ENCODE data around the gene ENDOD1.
A peak's percentile ranks its signal among the peaks of the same experiment; 100 is the strongest.

The ENDOD1 gene

DNA sequence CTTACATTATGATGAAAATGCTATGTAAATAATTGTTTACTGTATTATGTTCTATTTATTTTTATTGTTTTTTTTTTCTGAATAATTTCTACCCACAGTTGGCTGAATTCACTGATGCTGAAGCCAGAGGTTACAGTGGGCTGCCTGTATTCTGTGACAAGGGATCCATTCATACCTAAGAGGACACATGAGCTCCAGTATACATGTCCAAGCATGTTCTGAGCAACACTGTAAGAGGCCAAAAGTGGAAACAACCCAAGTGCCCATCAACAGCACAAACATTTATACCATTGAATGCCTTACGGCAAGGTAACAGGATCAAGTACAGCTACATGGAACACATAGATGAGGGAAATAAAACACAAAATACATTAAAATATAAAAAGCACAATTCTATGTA lies 24.3 kb upstream of the ENDOD1 start:
- TF ChIP-seq, protein P1, sequence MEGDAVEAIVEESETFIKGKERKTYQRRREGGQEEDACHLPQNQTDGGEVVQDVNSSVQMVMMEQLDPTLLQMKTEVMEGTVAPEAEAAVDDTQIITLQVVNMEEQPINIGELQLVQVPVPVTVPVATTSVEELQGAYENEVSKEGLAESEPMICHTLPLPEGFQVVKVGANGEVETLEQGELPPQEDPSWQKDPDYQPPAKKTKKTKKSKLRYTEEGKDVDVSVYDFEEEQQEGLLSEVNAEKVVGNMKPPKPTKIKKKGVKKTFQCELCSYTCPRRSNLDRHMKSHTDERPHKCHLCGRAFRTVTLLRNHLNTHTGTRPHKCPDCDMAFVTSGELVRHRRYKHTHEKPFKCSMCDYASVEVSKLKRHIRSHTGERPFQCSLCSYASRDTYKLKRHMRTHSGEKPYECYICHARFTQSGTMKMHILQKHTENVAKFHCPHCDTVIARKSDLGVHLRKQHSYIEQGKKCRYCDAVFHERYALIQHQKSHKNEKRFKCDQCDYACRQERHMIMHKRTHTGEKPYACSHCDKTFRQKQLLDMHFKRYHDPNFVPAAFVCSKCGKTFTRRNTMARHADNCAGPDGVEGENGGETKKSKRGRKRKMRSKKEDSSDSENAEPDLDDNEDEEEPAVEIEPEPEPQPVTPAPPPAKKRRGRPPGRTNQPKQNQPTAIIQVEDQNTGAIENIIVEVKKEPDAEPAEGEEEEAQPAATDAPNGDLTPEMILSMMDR (IDR thresholded peaks at IDR 0.05; ENCODE audit: extremely low read depth, insufficient read depth, missing control alignments): no peak
- DNase-seq (ENCODE audit: low spot score): no peak
- in situ Hi-C loops (cut with MboI; ENCODE audit: low pct_unique_long_range_greater_than_20kb, low sequenced_read_pairs, unreplicated experiment): no loop called here

DNA sequence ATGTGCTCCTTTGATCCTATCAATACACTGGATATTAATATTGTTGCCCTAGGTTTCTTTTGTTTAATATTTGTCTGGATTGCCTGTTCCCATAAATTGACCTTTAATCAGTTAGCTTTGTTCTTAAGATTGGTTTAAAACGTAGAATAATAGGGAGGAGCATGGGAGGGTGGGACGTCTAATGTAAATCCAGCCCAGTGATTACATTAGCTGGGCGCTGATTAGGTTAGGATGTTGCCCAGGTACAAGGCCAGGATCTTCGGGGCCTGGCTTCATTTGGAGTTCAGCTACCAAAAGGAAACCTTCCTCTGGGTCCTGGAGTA lies 23.0 kb upstream of the ENDOD1 start, which contains the start of gene SRSF8:
Gene SRSF8, plus strand, starts transcription at position 204 of the 323 bp plus-strand sequence. CDS start 308 bp downstream, outside the sequence.
- no peak for DNase-seq (ENCODE audit: low spot score)
- in situ Hi-C loops (cut with MboI; ENCODE audit: low pct_unique_long_range_greater_than_20kb, low sequenced_read_pairs, unreplicated experiment): no loop called here
- TF ChIP-seq, protein P1 (IDR thresholded peaks at IDR 0.05; ENCODE audit: extremely low read depth, insufficient read depth, missing control alignments): no peak

DNA sequence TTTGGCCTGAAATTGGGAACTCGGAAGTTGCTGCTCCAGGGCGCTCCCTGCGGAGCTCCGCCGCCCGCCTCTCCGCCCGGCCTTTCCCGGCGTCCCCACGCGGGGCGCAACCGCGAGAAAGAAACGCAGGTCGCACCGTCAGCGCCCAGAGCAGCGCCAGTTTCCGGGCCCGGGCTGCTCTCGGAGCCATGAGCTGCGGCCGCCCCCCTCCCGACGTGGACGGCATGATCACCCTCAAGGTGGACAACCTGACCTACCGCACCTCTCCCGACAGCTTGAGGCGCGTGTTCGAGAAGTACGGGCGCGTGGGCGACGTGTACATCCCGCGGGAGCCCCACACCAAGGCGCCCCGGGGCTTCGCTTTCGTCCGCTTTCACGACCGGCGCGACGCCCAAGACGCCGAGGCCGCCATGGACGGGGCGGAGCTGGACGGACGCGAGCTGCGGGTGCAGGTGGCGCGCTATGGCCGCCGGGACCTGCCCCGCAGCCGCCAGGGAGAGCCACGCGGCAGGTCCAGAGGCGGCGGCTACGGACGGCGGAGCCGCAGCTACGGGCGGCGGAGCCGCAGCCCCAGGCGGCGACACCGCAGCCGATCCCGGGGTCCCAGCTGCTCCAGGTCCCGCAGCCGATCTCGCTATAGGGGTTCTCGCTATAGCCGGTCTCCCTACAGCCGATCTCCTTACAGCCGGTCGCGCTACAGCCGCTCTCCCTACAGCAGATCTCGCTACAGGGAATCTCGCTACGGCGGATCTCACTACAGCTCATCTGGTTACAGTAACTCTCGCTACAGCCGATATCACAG lies 22.4 kb upstream of the ENDOD1 start:
- TF ChIP-seq, protein P1 (IDR thresholded peaks at IDR 0.05; ENCODE audit: extremely low read depth, insufficient read depth, missing control alignments): peak; percentile 56
- in situ Hi-C loops (cut with MboI; ENCODE audit: low pct_unique_long_range_greater_than_20kb, low sequenced_read_pairs, unreplicated experiment): no loop called here
- peak; percentile 61 for DNase-seq (ENCODE audit: low spot score)

DNA sequence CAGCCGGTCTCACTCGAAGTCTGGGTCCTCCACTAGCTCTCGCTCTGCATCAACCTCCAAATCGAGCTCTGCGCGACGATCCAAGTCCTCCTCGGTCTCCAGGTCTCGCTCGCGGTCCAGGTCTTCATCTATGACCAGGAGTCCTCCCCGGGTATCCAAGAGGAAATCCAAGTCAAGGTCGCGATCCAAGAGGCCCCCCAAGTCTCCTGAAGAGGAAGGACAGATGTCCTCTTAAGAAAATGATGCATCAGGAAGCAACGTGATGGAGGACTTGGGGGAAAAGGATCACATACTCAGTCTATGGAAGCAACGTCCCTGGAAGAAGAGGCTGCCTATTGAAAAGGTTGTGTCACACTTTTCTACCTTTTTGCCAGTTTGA lies 21.8 kb upstream of the ENDOD1 start:
- DNase-seq (ENCODE audit: low spot score): no peak
- in situ Hi-C loops (cut with MboI; ENCODE audit: low pct_unique_long_range_greater_than_20kb, low sequenced_read_pairs, unreplicated experiment): no loop called here
- TF ChIP-seq, protein P1 (IDR thresholded peaks at IDR 0.05; ENCODE audit: extremely low read depth, insufficient read depth, missing control alignments): no peak

DNA sequence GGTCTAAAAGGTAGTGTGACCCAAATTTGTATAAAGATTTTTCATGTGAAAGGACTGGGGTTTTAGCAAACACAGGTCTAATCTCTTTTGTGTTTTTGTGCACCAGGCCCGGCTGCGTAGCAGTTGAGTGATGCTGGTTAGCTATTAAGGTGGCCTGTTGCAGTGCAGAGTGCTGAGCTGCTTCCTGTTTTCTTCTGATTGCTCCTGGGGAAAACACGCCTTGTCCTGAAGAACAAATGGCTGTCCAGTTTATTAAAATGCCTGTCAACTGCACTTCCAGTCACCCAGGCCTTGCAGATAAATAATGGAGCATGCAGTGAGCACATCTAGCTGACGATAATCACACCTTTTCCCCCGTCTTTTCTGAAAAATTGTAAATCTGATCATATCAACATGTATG lies 21.1 kb upstream of the ENDOD1 start:
- in situ Hi-C loops (cut with MboI; ENCODE audit: low pct_unique_long_range_greater_than_20kb, low sequenced_read_pairs, unreplicated experiment): no loop called here
- TF ChIP-seq, protein P1 (IDR thresholded peaks at IDR 0.05; ENCODE audit: extremely low read depth, insufficient read depth, missing control alignments): no peak
- peak; percentile 69 for DNase-seq (ENCODE audit: low spot score)

DNA sequence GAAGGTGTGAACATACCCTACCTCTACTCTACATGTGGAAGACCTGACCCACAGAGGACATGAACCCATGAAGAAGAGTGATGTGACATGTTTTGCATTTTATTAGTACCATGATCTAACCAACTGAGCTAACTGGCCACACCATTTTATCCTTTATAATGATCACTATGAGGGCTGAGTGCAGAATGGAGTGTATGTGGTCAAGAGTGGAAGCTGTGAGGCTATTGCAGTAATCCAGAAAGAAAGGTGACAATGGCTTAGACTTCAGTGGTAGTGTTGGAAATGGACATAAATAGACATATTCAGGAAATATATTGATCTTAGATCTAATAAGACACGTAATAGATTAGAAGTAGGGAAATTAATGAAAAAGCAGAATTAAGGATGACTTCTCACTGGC lies 19.2 kb upstream of the ENDOD1 start:
- in situ Hi-C loops (cut with MboI; ENCODE audit: low pct_unique_long_range_greater_than_20kb, low sequenced_read_pairs, unreplicated experiment): loop anchor here (10.0 kb wide), 1 partner anchor 64 kb away; no protein-coding TSS in a partner anchor
- no peak for DNase-seq (ENCODE audit: low spot score)
- TF ChIP-seq, protein P1 (IDR thresholded peaks at IDR 0.05; ENCODE audit: extremely low read depth, insufficient read depth, missing control alignments): no peak
